H1 (cell line): ENCODE measurements around the gene TLE3. TPM values are rescaled to one million over a fixed set of nuclear protein-coding genes. Genes with fewer than 3 reads are reported as not detected.

Experiments used
- CTCF ChIA-PET: fragments of 300-600 bp; sonication (Branson Sonifier 250); formaldehyde crosslinking; loops from one replicate; lab custom pipeline; 2021; ENCODE audit not compliant: partially characterized antibody; lab: Charles Lee
- POLR2A ChIA-PET: fragments of 300-600 bp; sonication (Branson Sonifier 250); formaldehyde crosslinking; loops from one replicate; lab custom pipeline; 2021; ENCODE audit warnings: inconsistent platforms; ENCODE audit not compliant: partially characterized antibody; lab: Charles Lee
- DNase-seq, 2 experiments: peaks; one replicate each; pipeline versions ENCODE4 v3.0.0 to v3.0.0-alpha.2; 2010 to 2022; ENCODE audit warnings: low spot score in 2 of 2, low read depth in 1 of 2, mixed read lengths in 1 of 2
- FAIRE-seq: peaks from 2 replicates; lab custom pipeline; 2011; peaks lifted over from hg19 to GRCh38; lab: Jason Lieb, UNC
- H2AFZ ChIP-seq: 2 replicates; pipeline ENCODE4 v1.8.1; 2012; ENCODE audit warnings: low read length, inconsistent platforms
- H2AK5ac ChIP-seq: 2 replicates; pipeline ENCODE4 v1.6.1; 2013; ENCODE audit warnings: low read depth, low read length
- H2BK120ac ChIP-seq: replicated peaks from 2 replicates; pipeline ENCODE3; 2013; ENCODE audit warnings: low read depth, low read length, inconsistent platforms
- H2BK12ac ChIP-seq: 2 replicates; pipeline ENCODE4 v1.6.1; 2013; ENCODE audit warnings: low read depth, low read length
- H2BK15ac ChIP-seq: 2 replicates; pipeline ENCODE4 v1.6.1; 2013; ENCODE audit warnings: low read length
- H2BK20ac ChIP-seq: 2 replicates; pipeline ENCODE4 v1.6.1; 2013; ENCODE audit warnings: low read length
- H2BK5ac ChIP-seq: 2 replicates; pipeline ENCODE4 v1.6.1; 2013; ENCODE audit warnings: low read depth, low read length
- H3K14ac ChIP-seq: 2 replicates; pipeline ENCODE4 v1.6.1; 2013; ENCODE audit warnings: inconsistent platforms; ENCODE audit not compliant: insufficient read length
- H3K18ac ChIP-seq: 2 replicates; pipeline ENCODE4 v1.6.1; 2013; ENCODE audit warnings: low read length; ENCODE audit errors: extremely low read depth
- H3K23ac ChIP-seq: 2 replicates; pipeline ENCODE4 v1.6.1; 2013; ENCODE audit warnings: inconsistent platforms; ENCODE audit not compliant: insufficient read length
- H3K23me2 ChIP-seq: 2 replicates; pipeline ENCODE4 v1.6.1; 2013; ENCODE audit warnings: low read depth, low read length
- H3K27ac ChIP-seq: 2 replicates; pipeline ENCODE4 v1.6.1; 2011; ENCODE audit warnings: low read depth, low read length, inconsistent platforms
- H3K27me3 ChIP-seq, 4 experiments: replicated peaks in 1 of 4; 1 replicate in 1 of 4; 2 replicates in 3 of 4; pipeline versions ENCODE4 v1.6.1 to v1.8.1; 2011 to 2013; ENCODE audit warnings: low read length in 3 of 4, mild to moderate bottlenecking in 3 of 4, inconsistent platforms in 2 of 4, mixed read lengths in 2 of 4, moderate library complexity in 1 of 4; ENCODE audit not compliant: control insufficient read depth in 3 of 4, insufficient read depth in 3 of 4; ENCODE audit errors: extremely low read depth in 1 of 4
- H3K36me3 ChIP-seq, 4 experiments: 2 replicates each; pipeline versions ENCODE4 v1.6.1 to v1.8.1; 2011 to 2013; ENCODE audit warnings: mild to moderate bottlenecking in 4 of 4, low read length in 3 of 4, moderate library complexity in 2 of 4, control low read depth in 1 of 4, inconsistent platforms in 1 of 4; ENCODE audit not compliant: insufficient read depth in 4 of 4, control insufficient read depth in 2 of 4
- H3K4ac ChIP-seq: replicated peaks from 2 replicates; pipeline ENCODE3; 2013; ENCODE audit warnings: low read length, low read depth, mixed read lengths, inconsistent platforms; ENCODE audit not compliant: insufficient read length
- H3K4me1 ChIP-seq, 4 experiments: replicated peaks in 1 of 4; 1 replicate in 1 of 4; 2 replicates in 3 of 4; pipeline versions ENCODE4 v1.6.1 to v1.8.1; 2011 to 2013; ENCODE audit warnings: low read length in 3 of 4, inconsistent platforms in 2 of 4, mixed read lengths in 1 of 4; ENCODE audit not compliant: insufficient read depth in 4 of 4, control insufficient read depth in 3 of 4
- H3K4me2 ChIP-seq, 2 experiments: 2 replicates each; pipeline versions ENCODE4 v1.6.1 to v1.8.1; 2011 to 2013; ENCODE audit warnings: low read depth in 2 of 2, low read length in 2 of 2, control low read depth in 1 of 2, inconsistent platforms in 1 of 2, mild to moderate bottlenecking in 1 of 2; ENCODE audit not compliant: insufficient read depth in 1 of 2
- H3K4me3 ChIP-seq, 4 experiments: fragments of 200-600, 300-600 bp in 1 of 4; sonication (generic), shearing (Covaris generic), sonication (Bioruptor Twin) in 1 of 4; 2 replicates each; pipeline versions ENCODE4 v1.5.1 to v1.8.1; 2011 to 2016; ENCODE audit warnings: low read length in 4 of 4, low read depth in 3 of 4, control low read depth in 2 of 4, inconsistent platforms in 2 of 4, mild to moderate bottlenecking in 2 of 4, mixed read lengths in 1 of 4, moderate library complexity in 1 of 4; ENCODE audit not compliant: insufficient read depth in 2 of 4; ENCODE audit errors: extremely low read depth in 1 of 4
- H3K56ac ChIP-seq: replicated peaks from 2 replicates; pipeline ENCODE3; 2013; ENCODE audit warnings: low read depth, mild to moderate bottlenecking, mixed read lengths, low read length, inconsistent platforms; ENCODE audit not compliant: insufficient read length
- H3K79me1 ChIP-seq: 2 replicates; pipeline ENCODE4 v1.6.1; 2013; ENCODE audit warnings: low read depth, low read length, control low read depth
- H3K79me2 ChIP-seq, 2 experiments: 2 replicates each; pipeline versions ENCODE4 v1.6.1 to v1.8.1; 2012 to 2013; ENCODE audit warnings: low read length in 2 of 2, mild to moderate bottlenecking in 2 of 2, inconsistent platforms in 1 of 2; ENCODE audit not compliant: insufficient read depth in 2 of 2, control insufficient read depth in 1 of 2
- H3K9ac ChIP-seq, 4 experiments: replicated peaks in 1 of 4; 1 replicate in 1 of 4; 2 replicates in 3 of 4; pipeline versions ENCODE4 v1.6.1 to v1.8.1; 2011 to 2013; ENCODE audit warnings: low read depth in 3 of 4, low read length in 3 of 4, control low read depth in 2 of 4, mild to moderate bottlenecking in 2 of 4, moderate library complexity in 2 of 4, inconsistent platforms in 1 of 4; ENCODE audit errors: extremely low read depth in 1 of 4
- H3K9me3 ChIP-seq, 2 experiments: 2 replicates each; pipeline versions ENCODE4 v1.6.1 to v1.8.1; 2012 to 2013; ENCODE audit warnings: mild to moderate bottlenecking in 2 of 2, moderate library complexity in 2 of 2, control low read depth in 1 of 2, inconsistent platforms in 1 of 2, low read depth in 1 of 2, low read length in 1 of 2, mixed read lengths in 1 of 2; ENCODE audit not compliant: insufficient read depth in 2 of 2
- H4K20me1 ChIP-seq, 2 experiments: replicated peaks in 1 of 2; 2 replicates each; pipeline versions ENCODE3 to v1.8.1; 2011 to 2013; ENCODE audit warnings: inconsistent platforms in 2 of 2, low read length in 2 of 2, mild to moderate bottlenecking in 1 of 2; ENCODE audit not compliant: insufficient read depth in 2 of 2, control insufficient read depth in 1 of 2
- H4K5ac ChIP-seq: 2 replicates; pipeline ENCODE4 v1.6.1; 2013; ENCODE audit warnings: low read length, low read depth, mixed read lengths, inconsistent platforms; ENCODE audit not compliant: insufficient read length
- H4K8ac ChIP-seq: 2 replicates; pipeline ENCODE4 v1.8.0; 2013; ENCODE audit warnings: mild to moderate bottlenecking, moderate library complexity, low read length, inconsistent platforms; ENCODE audit not compliant: insufficient read depth; ENCODE audit errors: extremely low read depth
- H4K91ac ChIP-seq: replicated peaks from 2 replicates; pipeline ENCODE3; 2013; ENCODE audit warnings: low read length, mixed read lengths, inconsistent platforms; ENCODE audit not compliant: insufficient read length
- EP300 ChIP-seq, 2 experiments: IDR thresholded peaks; 1 replicate in 1 of 2; 2 replicates in 1 of 2; pipeline ENCODE4 v1.6.1; 2011 to 2012; ENCODE audit warnings: low read depth in 2 of 2, low read length in 2 of 2, mild to moderate bottlenecking in 2 of 2, borderline replicate concordance in 1 of 2, inconsistent platforms in 1 of 2, moderate library complexity in 1 of 2
- KDM5A ChIP-seq: fragments of 200-600 bp; IDR thresholded peaks from 2 replicates; pipeline ENCODE4 v1.7.1; 2012; ENCODE audit warnings: mild to moderate bottlenecking, low read length, inconsistent platforms, mixed read lengths
- POLR2AphosphoS5 ChIP-seq: IDR thresholded peaks from 2 replicates; pipeline ENCODE4 v1.6.1; 2011; ENCODE audit warnings: low read depth, low read length
- SP1 ChIP-seq: IDR thresholded peaks from 2 replicates; pipeline ENCODE4 v1.6.1; 2011; ENCODE audit warnings: low read depth, low read length
- WGBS, 2 experiments: shearing (Covaris generic) in 1 of 2; methylation state at CpG; one replicate each; pipeline versions ENCODE4 v1.1.6 to v1.1.7; 2013 to 2015; ENCODE audit warnings: low lambda C conversion rate in 2 of 2, mixed read lengths in 2 of 2, inconsistent platforms in 1 of 2, low coverage in 1 of 2, missing lambda C conversion rate in 1 of 2; ENCODE audit not compliant: insufficient replicate concordance in 2 of 2, insufficient coverage in 1 of 2, insufficient read length in 1 of 2; ENCODE audit errors: extremely low coverage in 1 of 2, missing lambda C conversion rate in 1 of 2; 5-methylcytosine and 5-hydroxymethylcytosine counted together
- polyA plus RNA-seq, 7 experiments: library from polyadenylated mRNA; depleted of rRNA in 3 of 7; stranded (reverse) in 5 of 7; unstranded in 2 of 7; fragments of >200 nt in 5 of 7; fragments of 200-250 nt in 2 of 7; gene quantifications; 1 replicate in 5 of 7; 2 replicates in 1 of 7; 4 replicates in 1 of 7; pipeline versions ENCODE4 v1.2.1 to v1.2.3, GENCODE V29; 2011 to 2013; ENCODE audit warnings: missing spikeins in 2 of 7, mixed read lengths in 2 of 7
- total RNA-seq: library from RNA; stranded (reverse); fragmentation: NEBNext Ultra II Directional; extraction: Animal tissue kit (Norgen Biotek cat#: 25700); gene quantifications from 2 replicates; pipeline ENCODE4 v1.2.1, GENCODE V29; 2021

TLE3 gene
- total and polyA plus RNA-seq, 2 of the 8 experiments (the other 6 are each of a cell fraction or from before 2014, with no cell fraction given), result 25.1 to 61.2 TPM

- no peak overlapping the region for H4K5ac ChIP-seq
- H3K36me3 ChIP-seq, result peaks cover 0 to 71% (median 9%) of the 10 kb centered on the region in 4 experiments; a peak in 3 of 8 replicates
- ChIA-PET POLR2A (interaction anchor here (0.8 to 2.8 kb wide), 13 partner anchors 8 to 638 kb away, joined by 3 to 17 read pairs (median 3); partner anchors contain the start of genes RPLP1 and TLE3), CTCF (interaction anchor here (0.8 to 1.4 kb wide), 3 partner anchors 50 to 397 kb away, joined by 3 read pairs; no protein-coding TSS in a partner anchor)
- H2BK12ac ChIP-seq, result no peak overlapping the region
- H4K20me1 ChIP-seq, result peaks cover 44 to 49% of the 10 kb centered on the region in 2 experiments
- H3K27ac ChIP-seq, result no peak overlapping the region
- no peak overlapping the region for H2AFZ ChIP-seq
- H3K23ac ChIP-seq, result no peak overlapping the region
- no peak overlapping the region for H2BK5ac ChIP-seq
- no peak overlapping the region for H2BK120ac ChIP-seq
- H3K56ac ChIP-seq, result no peak overlapping the region
- peaks cover 25 to 62% (median 45%) of the 10 kb centered on the region in 4 experiments for H3K4me1 ChIP-seq
- no peak overlapping the region for H4K91ac ChIP-seq
- H3K4me3 ChIP-seq, result peak overlapping the region in 1 of 4 experiments; percentile 18; a peak in 1 of 8 replicates
- H3K79me2 ChIP-seq, result peaks cover 20 to 87% of the 10 kb centered on the region in 2 experiments
- H3K18ac ChIP-seq, result no peak overlapping the region
- H3K9ac ChIP-seq, result no peak overlapping the region
- 0 out of 2 replicates have a peak overlapping the region, but pooled peaks have one; percentile 28 for H2BK20ac ChIP-seq
- H3K27me3 ChIP-seq, result peaks cover 0 to 4% (median 0%) of the 10 kb centered on the region in 4 experiments; a peak in 4 of 7 replicates
- H3K4ac ChIP-seq, result no peak overlapping the region
- FAIRE-seq (no peak), DNase-seq (no peak)
- no peak overlapping the region for H3K14ac ChIP-seq
- no peak overlapping the region for H2BK15ac ChIP-seq
- peaks cover 11% of the 10 kb centered on the region; the same call in 1 of the 2 replicates for H3K79me1 ChIP-seq
- peak overlapping the region; percentile 41 to 49; a peak in 3 of 4 replicates for H3K4me2 ChIP-seq
- H2AK5ac ChIP-seq, result peak overlapping the region; percentile 19; the same call in 1 of the 2 replicates
- WGBS, 2 experiments, result 57% methylated on average over 8 of the region's 8 CpGs; no CpG with 5 or more reads in 1 of the 2 experiments
- no peaks in the 10 kb centered on the region for H3K9me3 ChIP-seq
- H4K8ac ChIP-seq, result no peak overlapping the region
- H3K23me2 ChIP-seq, result peaks cover 10% of the 10 kb centered on the region; the same call in 1 of the 2 replicates
- TF ChIP-seq KDM5A, result no peak
- TF ChIP-seq POLR2AphosphoS5, result peak; percentile 47; the same call in 1 of the 2 replicates
- 0 out of 2 replicates have a peak, but pooled peaks have one; percentile 18 for TF ChIP-seq SP1
- TF ChIP-seq EP300 (IDR thresholded peaks at IDR 0.05; ENCODE audit: borderline replicate concordance in 1 of 2, low read depth in 2 of 2, low read length in 2 of 2), result no peak
These were observed 7.1 kb downstream of the TLE3 start for GRCh38 chr15:70090436-70091296.
